ENCODE measurements around the gene KIAA1958. TPM values are rescaled to one million over a fixed set of nuclear protein-coding genes. Genes with fewer than 3 reads are reported as not detected.

Gene KIAA1958
- total RNA-seq, 1 experiment from 2014 or later, result 28.6 TPM

DNA sequence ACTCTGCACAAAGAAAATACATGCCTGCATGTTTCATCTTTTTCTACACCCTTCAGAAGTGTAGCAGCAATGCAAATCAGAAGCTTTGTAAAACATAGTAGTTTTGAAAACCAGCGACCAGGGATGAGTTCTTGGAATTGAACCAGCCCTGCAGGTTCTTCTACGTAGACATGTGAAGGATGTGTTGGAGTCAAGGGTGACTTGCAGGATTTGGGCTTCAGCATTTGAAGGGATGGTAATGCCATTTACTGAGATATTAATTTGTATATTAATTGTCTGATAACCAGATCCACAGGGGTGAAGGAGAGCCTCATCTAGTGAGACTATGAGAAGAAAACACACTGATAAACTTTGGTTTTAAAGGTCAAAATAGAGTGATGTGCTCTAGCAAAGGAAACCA, 72.4 kb downstream of the KIAA1958 start:
- Histone ChIP-seq H3K4me1 (ENCODE audit: insufficient read depth, low read length, poor library complexity, severe bottlenecking) (peaks cover 11% of the 10 kb centered on the region), H3K27me3 (replicated peaks; ENCODE audit: insufficient read depth, low read depth, low read length, poor library complexity) (no peaks in the 10 kb centered on the region), H3K36me3 (ENCODE audit: insufficient read depth, low read length, poor library complexity, severe bottlenecking) (no peaks in the 10 kb centered on the region), H3K9me3 (ENCODE audit: low read depth, low read length, poor library complexity, severe bottlenecking) (no peaks in the 10 kb centered on the region), H3K4me3 (ENCODE audit: low read depth, low read length, poor library complexity, severe bottlenecking) (no peak overlapping the region), H3K27ac (ENCODE audit: low read depth, low read length, poor library complexity, severe bottlenecking) (no peak overlapping the region)
- intact Hi-C loops (cut with micrococcal nuclease; ENCODE audit: unreplicated experiment), result no loop called here
- TF ChIP-seq, protein P1, sequence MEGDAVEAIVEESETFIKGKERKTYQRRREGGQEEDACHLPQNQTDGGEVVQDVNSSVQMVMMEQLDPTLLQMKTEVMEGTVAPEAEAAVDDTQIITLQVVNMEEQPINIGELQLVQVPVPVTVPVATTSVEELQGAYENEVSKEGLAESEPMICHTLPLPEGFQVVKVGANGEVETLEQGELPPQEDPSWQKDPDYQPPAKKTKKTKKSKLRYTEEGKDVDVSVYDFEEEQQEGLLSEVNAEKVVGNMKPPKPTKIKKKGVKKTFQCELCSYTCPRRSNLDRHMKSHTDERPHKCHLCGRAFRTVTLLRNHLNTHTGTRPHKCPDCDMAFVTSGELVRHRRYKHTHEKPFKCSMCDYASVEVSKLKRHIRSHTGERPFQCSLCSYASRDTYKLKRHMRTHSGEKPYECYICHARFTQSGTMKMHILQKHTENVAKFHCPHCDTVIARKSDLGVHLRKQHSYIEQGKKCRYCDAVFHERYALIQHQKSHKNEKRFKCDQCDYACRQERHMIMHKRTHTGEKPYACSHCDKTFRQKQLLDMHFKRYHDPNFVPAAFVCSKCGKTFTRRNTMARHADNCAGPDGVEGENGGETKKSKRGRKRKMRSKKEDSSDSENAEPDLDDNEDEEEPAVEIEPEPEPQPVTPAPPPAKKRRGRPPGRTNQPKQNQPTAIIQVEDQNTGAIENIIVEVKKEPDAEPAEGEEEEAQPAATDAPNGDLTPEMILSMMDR (conservative IDR thresholded peaks at IDR 0.05; ENCODE audit: low read depth, low read length), result no peak
- TF ChIP-seq EZH2 (IDR thresholded peaks at IDR 0.05; ENCODE audit: borderline replicate concordance, low read depth, low read length, poor library complexity, severe bottlenecking), result no peak
- BruUV-seq (replicated peaks), result no TSS peak
- ChIA-PET CTCF (no interaction called here), POLR2A (ENCODE audit: low non-redundant PET) (no interaction called here)
- no peak for DNase-seq (ENCODE audit: low spot score)

DNA sequence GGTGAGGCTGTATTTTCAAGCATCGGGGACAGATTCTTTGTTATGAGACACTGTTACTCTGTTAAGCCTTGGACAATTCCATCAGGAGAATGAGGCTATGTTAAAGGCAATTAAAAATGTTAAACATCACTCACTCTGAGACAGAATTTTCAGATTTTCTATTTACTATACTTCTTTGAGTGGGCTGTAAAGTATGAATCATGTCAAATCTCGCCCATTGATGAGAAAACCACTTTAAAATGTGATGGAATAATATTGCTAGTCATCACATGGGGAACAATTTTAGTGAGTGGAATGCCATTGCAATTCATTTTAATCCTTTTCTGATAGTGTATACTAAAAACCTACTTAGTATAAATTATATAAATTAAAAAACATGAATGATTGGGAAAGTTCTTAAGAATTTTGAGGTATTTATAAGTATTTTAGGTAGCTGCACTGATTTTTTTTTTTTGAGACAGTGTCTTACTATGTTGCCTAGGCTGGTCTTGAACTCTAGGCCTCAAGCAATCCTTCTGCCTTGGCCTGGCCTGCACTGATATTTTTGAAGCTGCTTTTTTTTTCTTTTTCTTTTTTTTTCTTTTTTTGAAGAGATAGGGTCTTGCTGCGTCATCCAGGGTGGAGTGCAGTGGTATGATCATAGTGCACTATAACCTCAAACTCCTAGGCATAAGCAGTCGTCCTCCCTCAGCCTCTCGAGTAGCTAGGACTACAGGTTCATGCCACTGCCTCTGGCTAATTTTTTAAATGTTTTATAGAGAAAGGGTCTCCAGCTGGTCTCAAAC, 73.2 kb downstream of the KIAA1958 start:
- intact Hi-C loops (cut with micrococcal nuclease; ENCODE audit: unreplicated experiment), result no loop called here
- ChIA-PET CTCF (no interaction called here), POLR2A (ENCODE audit: low non-redundant PET) (no interaction called here)
- TF ChIP-seq EZH2 (IDR thresholded peaks at IDR 0.05; ENCODE audit: borderline replicate concordance, low read depth, low read length, poor library complexity, severe bottlenecking), result no peak
- H3K4me1 ChIP-seq (ENCODE audit: insufficient read depth, low read length, poor library complexity, severe bottlenecking), result peaks cover 12% of the 10 kb centered on the region
- H3K27me3 ChIP-seq (replicated peaks; ENCODE audit: insufficient read depth, low read depth, low read length, poor library complexity), result no peaks in the 10 kb centered on the region
- no TSS peak for BruUV-seq (replicated peaks)
- H3K9me3 ChIP-seq (ENCODE audit: low read depth, low read length, poor library complexity, severe bottlenecking), result peaks cover 3% of the 10 kb centered on the region
- no peak for DNase-seq (ENCODE audit: low spot score)
- no peak overlapping the region for H3K4me3 ChIP-seq (ENCODE audit: low read depth, low read length, poor library complexity, severe bottlenecking)
- H3K36me3 ChIP-seq (ENCODE audit: insufficient read depth, low read length, poor library complexity, severe bottlenecking), result no peaks in the 10 kb centered on the region
- H3K27ac ChIP-seq (ENCODE audit: low read depth, low read length, poor library complexity, severe bottlenecking), result no peak overlapping the region

DNA sequence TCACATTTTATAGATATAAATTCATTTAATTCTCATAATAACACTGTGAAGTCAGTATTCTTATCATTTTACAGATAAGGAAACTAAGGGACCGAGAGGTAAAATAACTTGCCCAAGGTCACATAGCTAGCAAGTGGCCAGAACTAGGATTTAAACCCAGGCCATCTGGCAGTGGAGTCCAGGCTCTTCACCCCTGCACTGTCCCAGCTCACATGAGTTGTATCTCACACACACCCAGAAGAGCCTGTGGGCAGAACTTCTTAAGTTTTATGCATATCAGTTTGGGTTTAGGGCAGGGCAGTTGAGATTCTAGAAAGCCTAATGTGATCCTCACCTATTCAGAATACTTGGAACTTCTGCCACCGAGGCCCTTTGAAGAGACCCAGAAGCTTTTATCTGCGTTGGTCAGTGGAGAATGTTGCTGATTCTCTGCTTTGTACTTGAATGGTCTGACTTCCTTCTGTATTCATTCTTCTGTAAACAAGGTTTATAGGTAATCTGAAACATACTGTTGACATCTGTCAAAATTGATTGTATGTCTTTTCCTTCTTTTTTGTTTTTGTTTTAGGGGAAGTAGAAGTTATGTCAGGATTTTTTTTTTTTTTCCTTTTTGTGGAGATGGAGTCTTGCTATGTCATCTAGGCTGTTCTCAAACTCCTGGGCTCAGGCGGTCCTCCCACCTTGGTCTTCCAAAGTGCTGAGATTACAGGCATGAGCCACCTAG, 75.8 kb downstream of the KIAA1958 start:
- peaks cover 3% of the 10 kb centered on the region for H3K9me3 ChIP-seq (ENCODE audit: low read depth, low read length, poor library complexity, severe bottlenecking)
- no peak for TF ChIP-seq EZH2 (IDR thresholded peaks at IDR 0.05; ENCODE audit: borderline replicate concordance, low read depth, low read length, poor library complexity, severe bottlenecking)
- TF ChIP-seq, protein P1 (conservative IDR thresholded peaks at IDR 0.05; ENCODE audit: low read depth, low read length), result no peak
- DNase-seq (ENCODE audit: low spot score), result no peak
- peaks cover 24% of the 10 kb centered on the region for H3K4me1 ChIP-seq (ENCODE audit: insufficient read depth, low read length, poor library complexity, severe bottlenecking)
- ChIA-PET CTCF (no interaction called here), POLR2A (ENCODE audit: low non-redundant PET) (no interaction called here)
- intact Hi-C loops (cut with micrococcal nuclease; ENCODE audit: unreplicated experiment), result no loop called here
- H3K4me3 ChIP-seq (ENCODE audit: low read depth, low read length, poor library complexity, severe bottlenecking), result no peak overlapping the region
- H3K36me3 ChIP-seq (ENCODE audit: insufficient read depth, low read length, poor library complexity, severe bottlenecking), result no peaks in the 10 kb centered on the region
- H3K27me3 ChIP-seq (replicated peaks; ENCODE audit: insufficient read depth, low read depth, low read length, poor library complexity), result no peaks in the 10 kb centered on the region
- no peak overlapping the region for H3K27ac ChIP-seq (ENCODE audit: low read depth, low read length, poor library complexity, severe bottlenecking)
- no TSS peak for BruUV-seq (replicated peaks)
